H1 (cell line): ENCODE data around the gene CHD9. TPM values are rescaled to one million over a fixed set of nuclear protein-coding genes. Genes with fewer than 3 reads are reported as not detected.

Experiments used
- ASH2L ChIP-seq: fragments of 200-600, 300-600 bp; sonication (generic); IDR thresholded peaks from one replicate; pipeline ENCODE4 v1.7.1; 2017; ENCODE audit warnings: low read length
- ATF3 ChIP-seq: IDR thresholded peaks from 2 replicates; pipeline ENCODE4 v1.6.1; 2011; ENCODE audit warnings: low read depth, mild to moderate bottlenecking, low read length; ENCODE audit not compliant: insufficient read depth
- EGR1 ChIP-seq: IDR thresholded peaks from 2 replicates; pipeline ENCODE4 v1.6.1; 2011; ENCODE audit warnings: low read depth, low read length, borderline replicate concordance
- EP300 ChIP-seq, 2 experiments: IDR thresholded peaks; 1 replicate in 1 of 2; 2 replicates in 1 of 2; pipeline ENCODE4 v1.6.1; 2011 to 2012; ENCODE audit warnings: low read depth in 2 of 2, low read length in 2 of 2, mild to moderate bottlenecking in 2 of 2, borderline replicate concordance in 1 of 2, inconsistent platforms in 1 of 2, moderate library complexity in 1 of 2
- GTF2F1 ChIP-seq: IDR thresholded peaks from 2 replicates; pipeline ENCODE4 v1.6.1; 2012; ENCODE audit warnings: low read depth, low read length, improper control_type of control experiment, borderline replicate concordance
- KDM4A ChIP-seq: IDR thresholded peaks from one replicate; pipeline ENCODE4 v1.7.1; 2012; ENCODE audit warnings: low read depth, mild to moderate bottlenecking, moderate library complexity, low read length, inconsistent platforms; ENCODE audit not compliant: severe bottlenecking
- SP4 ChIP-seq: IDR thresholded peaks from 2 replicates; pipeline ENCODE4 v1.6.1; 2012; ENCODE audit warnings: low read length, inconsistent platforms
- TBP ChIP-seq: IDR thresholded peaks from 2 replicates; pipeline ENCODE4 v1.6.1; 2011; ENCODE audit warnings: low read depth, low read length, improper control_type of control experiment
- TCF12 ChIP-seq: IDR thresholded peaks from 2 replicates; pipeline ENCODE4 v1.6.1; 2011; ENCODE audit warnings: low read depth, mild to moderate bottlenecking, low read length
- polyA plus RNA-seq, 7 experiments: library from polyadenylated mRNA; depleted of rRNA in 3 of 7; stranded (reverse) in 5 of 7; unstranded in 2 of 7; fragments of >200 nt in 5 of 7; fragments of 200-250 nt in 2 of 7; gene quantifications; 1 replicate in 5 of 7; 2 replicates in 1 of 7; 4 replicates in 1 of 7; pipeline versions ENCODE4 v1.2.1 to v1.2.3, GENCODE V29; 2011 to 2013; ENCODE audit warnings: missing spikeins in 2 of 7, mixed read lengths in 2 of 7
- total RNA-seq: library from RNA; stranded (reverse); fragmentation: NEBNext Ultra II Directional; extraction: Animal tissue kit (Norgen Biotek cat#: 25700); gene quantifications from 2 replicates; pipeline ENCODE4 v1.2.1, GENCODE V29; 2021

Gene CHD9
- total and polyA plus RNA-seq, 2 of the 8 experiments (the other 6 are each of a cell fraction or from before 2014, with no cell fraction given): 9.9 to 32.4 TPM

GRCh38 chr16:53054670-53055485 lies at the start of gene CHD9 (continued):
- peak; percentile 58 for TF ChIP-seq KDM4A
- TF ChIP-seq EP300 (IDR thresholded peaks at IDR 0.05; ENCODE audit: borderline replicate concordance in 1 of 2, low read depth in 2 of 2, low read length in 2 of 2): no peak
- no peak for TF ChIP-seq GTF2F1
- peak; percentile 82 for TF ChIP-seq ASH2L
- peak; percentile 78; the same call in 1 of the 2 replicates for TF ChIP-seq EGR1
- peak; percentile 65; the same call in 1 of the 2 replicates for TF ChIP-seq ATF3
- TF ChIP-seq TCF12: 0 out of 2 replicates have a peak, but pooled peaks have one; percentile 33
- TF ChIP-seq SP4: no peak
- 0 out of 2 replicates have a peak, but pooled peaks have one; percentile 37 for TF ChIP-seq TBP
